Inferior parietal cortex (tissue), 1 donor: ENCODE results near the gene GRB2.
"Not testable (repeated sequence)": the region's sequence is repeated elsewhere in the genome, so short reads cannot be mapped to it uniquely, and the experiment has no call there.

ENCODE experiments used
- DNase-seq: peaks from one replicate; pipeline ENCODE4 v3.0.0-alpha.2; 2016; ENCODE audit errors: extremely low spot score

The GRB2 gene

GRCh38 chr17:75405365-75406221 is at the start of gene GRB2:
Gene GRB2, minus strand, starts transcription at chr17:75405678. Its CDS starts 12,050 bp downstream, at chr17:75393628.
- DNase-seq: peak; percentile 94

DNA sequence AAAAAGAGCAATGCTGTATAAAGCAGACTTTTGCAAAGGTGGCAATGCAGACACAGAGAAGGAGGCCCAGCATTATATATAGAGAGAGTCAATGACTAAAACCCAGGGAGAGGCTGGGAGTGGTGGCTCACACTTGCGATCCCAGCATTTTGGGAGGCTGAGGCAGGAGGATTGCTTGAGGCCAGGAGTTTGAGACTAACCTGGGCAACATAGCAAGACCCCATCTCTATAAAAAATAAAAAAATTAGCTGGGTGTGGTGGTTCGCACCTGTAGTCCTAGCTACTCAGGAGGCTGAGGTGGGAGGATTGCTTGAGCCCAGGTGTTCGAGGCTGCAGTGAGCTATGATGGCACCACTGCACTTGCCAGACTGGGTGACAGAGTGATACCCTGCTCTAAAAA is 49.2 kb upstream of the GRB2 start:
- DNase-seq: not testable (repeated sequence)

- no peak for DNase-seq
Observed at GRCh38 chr17:75454193-75454592, 48.7 kb upstream of the GRB2 start.

DNA sequence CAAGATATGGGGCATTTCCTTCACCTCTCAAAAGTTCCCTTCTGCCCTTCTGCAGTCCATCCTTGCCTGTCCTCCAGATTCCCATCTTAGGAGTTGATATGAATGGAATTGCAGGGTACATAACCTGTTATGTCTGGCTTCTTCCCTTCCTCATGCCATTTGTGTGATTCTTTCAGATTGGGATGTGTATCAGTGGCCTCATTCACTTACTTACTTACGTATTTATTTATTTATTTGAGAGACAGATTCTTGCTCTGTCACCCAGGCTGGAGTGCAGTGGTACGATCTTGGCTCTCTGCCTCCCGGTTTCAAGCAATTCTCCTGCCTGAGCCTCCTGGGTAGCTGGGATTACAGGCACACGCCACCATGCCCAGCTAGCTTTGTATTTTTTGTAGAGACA is 44.8 kb upstream of the GRB2 start:
- no peak for DNase-seq

DNA sequence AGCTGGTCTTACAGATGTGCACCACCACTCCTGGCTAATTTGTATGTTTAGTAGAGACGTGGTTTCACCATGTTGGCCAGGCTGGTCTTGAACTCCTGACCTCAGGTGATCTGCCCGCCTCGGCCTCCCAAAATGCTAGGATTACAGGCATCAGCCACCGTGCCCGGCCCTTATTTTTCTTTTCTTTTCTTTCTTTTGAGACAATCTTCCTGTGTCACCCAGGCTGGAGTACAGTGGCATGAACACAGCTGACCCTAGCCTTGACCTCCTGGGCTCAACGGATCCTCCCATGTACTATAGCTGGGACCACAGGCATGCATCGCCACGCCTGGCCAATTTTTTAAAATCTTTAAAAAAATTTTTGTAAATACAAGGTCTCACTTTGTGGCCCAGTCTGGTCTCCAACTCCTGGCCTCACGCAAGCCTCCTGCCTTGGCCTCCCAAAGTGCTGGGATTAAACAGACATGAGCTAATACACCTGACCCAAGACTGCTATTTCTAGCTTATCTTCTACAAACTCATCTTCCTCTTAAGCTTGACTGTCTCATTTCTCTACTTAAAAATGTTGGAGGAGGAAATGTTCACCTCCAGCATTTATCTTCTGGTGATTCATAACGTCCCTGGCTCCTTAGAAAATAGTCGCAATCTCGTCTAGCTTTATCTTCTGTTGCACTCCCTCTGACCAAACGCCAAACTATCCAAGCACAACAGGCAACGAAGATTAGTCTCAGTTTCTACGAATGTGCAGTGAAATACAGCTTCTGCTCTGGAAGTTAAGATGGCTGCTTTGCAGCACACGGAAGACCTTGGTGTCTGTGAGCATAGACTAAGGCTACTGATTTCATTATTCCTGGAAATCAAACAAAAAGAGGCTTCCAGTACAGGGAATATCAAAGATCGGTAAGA is 42.7 kb upstream of the GRB2 start:
- no peak for DNase-seq

- not testable (repeated sequence) for DNase-seq
Observed at GRCh38 chr17:75445896-75446295, 40.4 kb upstream of the GRB2 start.

DNA sequence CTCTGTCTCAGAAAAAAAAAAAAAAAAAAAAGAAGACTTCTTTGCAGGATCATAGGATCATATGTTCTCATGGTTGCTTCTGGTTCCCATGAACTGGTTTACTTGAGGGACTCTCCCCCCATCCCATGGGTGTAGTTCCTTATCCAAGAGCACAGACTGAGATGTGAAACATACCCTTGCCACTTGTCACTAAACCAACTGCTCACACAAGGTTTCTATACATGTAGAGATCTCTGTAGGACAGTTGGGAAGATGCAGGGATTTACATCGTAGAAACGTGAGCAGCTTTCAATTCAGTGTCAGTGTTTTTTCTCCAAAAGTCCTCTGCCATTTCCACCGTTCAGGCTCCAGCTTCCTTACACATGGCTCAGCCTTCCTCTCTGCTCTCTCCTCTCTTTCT is 39.8 kb upstream of the GRB2 start:
- DNase-seq: no peak

DNA sequence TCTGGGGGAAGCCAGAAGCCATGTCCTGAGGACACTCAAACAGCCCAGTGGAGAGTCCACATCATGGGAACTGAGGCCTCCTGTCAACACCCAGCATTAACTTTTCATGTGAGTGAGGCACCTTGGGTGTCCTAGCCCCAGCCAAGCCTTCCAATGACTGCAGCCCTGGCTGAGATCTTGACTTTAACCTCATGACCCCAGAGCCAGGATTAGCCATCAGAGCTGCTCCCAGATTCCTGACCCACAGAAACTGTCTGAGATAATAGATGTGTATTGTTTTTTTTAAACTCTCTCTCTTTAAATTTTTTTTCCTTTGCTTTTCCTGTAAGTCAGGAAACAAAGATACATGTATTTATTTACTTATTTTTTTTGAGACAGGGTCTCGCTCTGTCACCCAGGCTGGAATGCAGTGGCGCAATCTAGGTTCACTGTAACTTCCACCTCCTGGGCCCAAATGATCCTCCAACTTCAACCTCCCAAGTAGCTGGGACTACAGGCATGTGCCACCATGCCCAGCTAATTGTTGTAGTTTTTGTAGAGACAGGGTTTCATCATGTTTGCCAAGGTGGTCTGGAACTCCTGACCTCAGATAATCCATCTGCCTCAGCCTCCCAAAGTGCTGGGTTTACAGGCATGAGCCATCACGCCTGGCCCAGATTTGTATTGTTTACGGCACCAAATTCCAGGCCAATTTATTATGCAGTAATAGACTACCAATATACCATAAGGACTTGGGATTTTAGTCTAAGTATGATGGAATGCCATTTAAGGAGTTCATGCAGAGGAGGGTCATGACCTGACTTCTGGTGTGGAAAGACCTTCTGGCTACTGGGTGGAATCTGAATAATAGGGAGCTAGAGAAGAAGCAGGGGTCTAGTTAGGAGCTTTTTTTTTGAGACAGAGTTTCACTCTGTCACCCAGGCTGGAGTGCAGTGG is 37.0 kb upstream of the GRB2 start:
- no peak for DNase-seq

GRCh38 chr17:75440738-75441448 is 35.4 kb upstream of the GRB2 start:
- no peak for DNase-seq

GRCh38 chr17:75439287-75439686 is 33.8 kb upstream of the GRB2 start:
- no peak for DNase-seq

DNA sequence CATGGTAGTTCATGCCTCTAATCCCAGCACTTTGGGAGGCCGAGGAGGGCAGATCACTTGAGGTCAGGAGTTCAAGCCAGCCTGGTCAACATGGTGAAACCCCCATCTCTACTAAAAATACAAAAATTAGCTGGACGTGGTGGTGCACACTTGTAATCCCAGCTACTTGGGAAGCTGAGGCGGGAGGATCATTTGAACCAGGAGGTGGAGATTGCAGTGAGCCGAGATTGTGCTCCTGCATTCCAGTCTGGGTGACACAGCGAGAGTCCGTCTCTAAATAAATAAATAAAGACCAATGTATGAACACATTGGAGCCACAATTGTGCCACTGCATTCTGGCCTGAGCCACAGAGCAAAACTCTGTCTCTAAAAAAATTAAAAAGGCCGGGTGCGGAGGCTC is 31.9 kb upstream of the GRB2 start:
- DNase-seq: not testable (repeated sequence)

GRCh38 chr17:75434433-75434832 is 29.0 kb upstream of the GRB2 start:
- not testable (repeated sequence) for DNase-seq

- DNase-seq: no peak
Observed at GRCh38 chr17:75433218-75433783, 27.8 kb upstream of the GRB2 start.

GRCh38 chr17:75430159-75430974 is 24.9 kb upstream of the GRB2 start:
- no peak for DNase-seq

DNA sequence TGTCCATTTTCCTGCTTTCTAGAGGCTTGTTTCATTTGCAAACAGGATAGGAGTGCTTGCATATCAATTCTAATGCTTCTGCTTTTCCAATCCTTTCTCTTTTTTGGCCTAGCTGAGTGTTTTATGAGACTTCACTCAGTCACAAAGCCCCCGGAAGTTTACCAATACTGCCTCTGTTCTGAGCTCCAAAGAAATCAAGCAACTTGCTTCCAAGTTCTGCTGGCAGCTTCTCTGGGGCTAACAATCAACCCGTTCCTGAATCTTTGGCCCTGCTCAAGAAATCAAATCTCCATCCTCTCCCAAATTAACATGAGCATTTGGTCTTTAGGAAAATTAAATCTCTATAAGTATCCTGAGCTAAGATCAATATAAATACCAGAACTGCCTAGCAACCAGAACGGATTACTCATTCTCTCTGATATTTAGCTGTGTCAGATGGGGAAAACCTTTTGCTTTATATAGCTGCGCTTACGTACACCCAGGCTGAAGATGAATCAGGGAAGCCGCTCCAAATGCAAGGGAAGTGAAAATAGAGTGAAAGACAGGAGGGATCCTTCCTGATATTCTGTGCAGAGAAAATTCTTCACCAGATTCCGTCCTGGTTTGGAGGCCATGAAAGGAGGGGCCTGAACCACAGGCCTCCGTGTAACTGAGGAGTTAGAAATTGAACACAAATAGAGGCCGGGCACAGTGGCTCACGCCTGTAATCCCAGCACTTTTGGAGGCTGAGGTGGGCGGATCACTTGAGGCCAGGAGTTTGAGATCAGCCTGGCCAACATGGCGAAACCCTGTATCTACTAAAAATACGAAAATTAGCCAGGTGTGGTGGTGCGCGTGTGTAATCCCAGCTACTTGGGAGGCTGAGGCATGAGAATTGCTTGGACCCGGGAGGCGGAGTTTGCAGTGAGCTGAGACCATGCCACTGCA is 23.3 kb upstream of the GRB2 start:
- peak; percentile 66 for DNase-seq

- no peak for DNase-seq
Observed at GRCh38 chr17:75418531-75418930, 13.1 kb upstream of the GRB2 start.

GRCh38 chr17:75417054-75417580 is 11.6 kb upstream of the GRB2 start:
- DNase-seq: no peak

- DNase-seq: no peak
Observed at GRCh38 chr17:75416006-75416405, 10.5 kb upstream of the GRB2 start.
